Right renal cortex interstitium (tissue), 3 donors: Measurements from ENCODE around the gene GRM7. TPM values are rescaled to one million over a fixed set of nuclear protein-coding genes. Genes with fewer than 3 reads are reported as not detected.

Experiments
- DNase-seq, 3 donors: peaks; one replicate each; pipeline ENCODE4 v3.0.0-alpha.2; 2013; ENCODE audit warnings: low read depth in 3 of 3, low spot score in 2 of 3
- polyA plus RNA-seq, 3 donors: library from polyadenylated mRNA; unstranded; fragments of 120-200 nt; gene quantifications; one replicate each; pipeline ENCODE4 v1.2.1, GENCODE V29; 2013; ENCODE audit not compliant: insufficient read length in 3 of 3

Gene GRM7
- polyA plus RNA-seq, 3 donors = 1.7 to 2.9 (median 2.2) TPM

GRCh38 chr3:7209098-7209497 is 348.2 kb downstream of the GRM7 start:
- no peak for DNase-seq

- DNase-seq = no peak
Measured at GRCh38 chr3:7211740-7212139, 350.8 kb downstream of the GRM7 start.

DNA sequence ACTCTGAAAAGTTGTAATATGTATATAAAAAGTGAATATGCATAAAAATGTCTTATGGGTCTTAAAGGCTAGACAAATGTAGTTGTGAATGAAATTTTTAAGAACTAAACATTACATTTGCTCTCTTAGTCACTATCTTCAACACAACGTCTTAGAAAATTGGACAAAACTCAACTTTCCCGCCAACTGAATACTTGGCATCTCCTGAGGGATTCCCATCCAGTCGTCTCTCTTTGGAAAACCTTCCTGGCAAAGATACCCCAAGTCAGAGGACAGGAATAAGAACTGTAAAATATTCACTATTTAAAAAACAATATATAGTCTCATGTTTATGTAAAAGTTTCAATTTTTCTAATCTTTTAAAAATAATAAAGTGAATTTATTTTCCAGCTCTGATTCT is 354.8 kb downstream of the GRM7 start:
- no peak for DNase-seq

DNA sequence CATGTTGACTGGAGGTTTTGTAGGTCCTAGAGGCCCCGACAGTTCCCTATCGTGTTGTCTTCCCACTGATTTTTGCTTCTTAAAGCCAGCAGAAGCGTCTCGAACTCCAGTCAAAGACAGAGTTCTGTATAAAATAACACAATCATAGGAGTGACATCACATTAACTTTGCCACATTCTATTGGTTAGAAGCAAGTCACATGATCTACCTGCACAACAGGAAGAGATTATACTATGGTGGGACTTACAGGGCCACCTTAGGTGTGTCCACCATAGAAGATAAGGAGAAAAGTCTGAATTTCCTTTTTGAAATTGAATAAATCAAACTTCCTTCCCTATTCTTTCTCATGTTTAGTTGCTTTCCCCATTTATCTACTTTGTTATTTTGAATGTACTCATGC is 365.5 kb downstream of the GRM7 start:
- DNase-seq = no peak

GRCh38 chr3:7238565-7239295 is 377.8 kb downstream of the GRM7 start:
- no peak for DNase-seq

DNA sequence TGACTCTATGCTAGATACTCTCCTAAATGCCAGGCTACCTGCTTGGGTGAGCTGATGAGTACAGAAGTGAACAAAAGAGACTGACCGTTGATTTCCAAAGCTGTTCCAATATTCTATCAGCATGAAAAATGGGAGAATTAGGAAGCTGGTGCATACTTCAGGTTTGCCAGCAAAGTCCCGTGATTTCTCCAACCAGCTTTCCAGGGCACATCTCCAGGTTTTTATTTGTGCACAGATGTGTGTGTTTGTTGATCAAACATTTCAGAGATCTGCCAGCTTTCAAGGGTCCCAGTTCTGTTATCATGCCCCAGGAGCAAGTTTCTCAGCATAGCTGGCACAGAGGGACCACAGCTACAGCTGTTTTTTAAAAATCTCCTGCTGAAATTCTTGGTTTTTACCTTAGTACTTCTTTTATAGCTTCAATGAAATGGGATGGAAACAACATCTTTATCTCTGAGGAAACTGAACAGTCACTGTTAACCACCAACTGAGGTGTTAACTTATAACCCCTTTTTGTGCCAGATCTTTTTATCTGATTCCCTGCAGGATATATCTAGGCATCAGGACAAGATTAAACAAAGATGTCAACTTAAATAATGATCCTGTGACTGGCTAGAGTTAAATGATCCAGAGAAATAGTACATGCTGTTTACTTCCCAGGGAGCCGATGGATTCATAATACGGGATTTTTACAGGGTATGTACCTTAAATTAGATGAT is 380.8 kb downstream of the GRM7 start:
- no peak for DNase-seq

- no peak for DNase-seq
Measured at GRCh38 chr3:7242303-7242635, 381.4 kb downstream of the GRM7 start.

- DNase-seq = no peak
Measured at GRCh38 chr3:7249493-7250076, 388.7 kb downstream of the GRM7 start.

GRCh38 chr3:7254251-7254650 is 393.3 kb downstream of the GRM7 start:
- no peak for DNase-seq

GRCh38 chr3:7260975-7261374 is 400.1 kb downstream of the GRM7 start:
- DNase-seq = no peak

DNA sequence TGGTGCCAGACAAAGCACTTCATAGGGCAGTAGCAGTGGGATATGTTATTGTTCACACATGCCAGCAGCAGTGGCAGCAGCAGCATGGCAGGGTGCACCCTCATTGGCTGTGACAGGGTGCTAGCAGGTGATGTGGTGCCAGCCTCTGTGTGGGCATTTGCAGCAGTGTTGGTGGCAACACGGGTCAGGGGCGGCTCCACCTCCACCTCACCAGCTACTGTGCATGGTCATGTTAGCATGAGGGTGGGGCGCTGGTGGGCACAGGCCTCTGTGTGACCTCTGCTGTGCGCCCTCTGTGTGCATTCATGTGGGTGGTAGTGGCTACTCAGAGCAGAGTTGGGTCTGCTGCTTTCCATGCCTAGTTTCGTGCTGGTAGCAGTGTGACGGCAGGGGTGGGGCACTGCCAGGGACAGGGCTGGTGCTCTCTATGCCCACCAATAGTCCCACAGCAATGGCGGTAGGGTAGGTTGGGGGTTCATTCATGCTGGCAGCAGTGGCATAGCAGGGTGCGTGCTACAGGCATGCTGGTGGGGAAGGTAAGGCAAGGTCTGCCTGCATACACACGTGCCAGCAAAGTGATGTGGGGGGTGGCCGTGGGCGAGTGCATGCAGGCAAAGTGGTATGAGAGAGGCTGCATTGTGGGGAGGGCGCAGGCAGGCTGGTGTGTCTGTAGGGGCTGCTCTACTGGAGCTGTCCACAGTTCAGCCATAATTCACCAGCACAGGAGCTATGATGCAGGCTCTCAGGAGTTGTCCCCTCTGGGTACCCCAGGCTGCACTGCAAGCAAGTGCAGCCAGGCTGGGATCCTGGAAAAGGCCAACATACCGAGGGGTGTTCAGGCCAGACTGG is 402.7 kb downstream of the GRM7 start:
- no peak for DNase-seq

- no peak for DNase-seq
Measured at GRCh38 chr3:7264196-7264526, 403.2 kb downstream of the GRM7 start.

DNA sequence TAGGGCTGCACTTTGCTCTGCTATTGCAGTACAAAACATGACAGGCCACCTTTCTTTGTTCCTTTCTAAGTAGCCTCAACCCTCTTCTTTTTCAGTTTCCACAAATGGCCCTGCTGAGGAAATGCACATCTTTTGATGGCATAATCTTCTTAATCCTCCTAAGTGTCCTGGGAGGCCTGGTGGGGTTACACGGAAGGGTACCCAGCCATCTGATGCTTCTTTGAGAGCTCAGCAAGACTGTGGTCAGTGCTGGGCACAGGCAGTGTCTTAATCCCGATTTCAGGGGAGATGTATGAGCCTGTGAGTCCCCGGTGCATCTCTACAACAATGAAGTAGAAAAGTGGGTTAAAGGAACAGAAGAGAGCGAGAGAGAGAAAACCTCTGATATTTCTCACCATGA is 404.8 kb downstream of the GRM7 start:
- no peak for DNase-seq

- DNase-seq = no peak
Measured at GRCh38 chr3:7266551-7266950, 405.6 kb downstream of the GRM7 start.

GRCh38 chr3:7270731-7271130 is 409.8 kb downstream of the GRM7 start:
- no peak for DNase-seq

GRCh38 chr3:7271631-7272030 is 410.7 kb downstream of the GRM7 start:
- no peak for DNase-seq

GRCh38 chr3:7272203-7272602 is 411.3 kb downstream of the GRM7 start:
- DNase-seq = no peak

DNA sequence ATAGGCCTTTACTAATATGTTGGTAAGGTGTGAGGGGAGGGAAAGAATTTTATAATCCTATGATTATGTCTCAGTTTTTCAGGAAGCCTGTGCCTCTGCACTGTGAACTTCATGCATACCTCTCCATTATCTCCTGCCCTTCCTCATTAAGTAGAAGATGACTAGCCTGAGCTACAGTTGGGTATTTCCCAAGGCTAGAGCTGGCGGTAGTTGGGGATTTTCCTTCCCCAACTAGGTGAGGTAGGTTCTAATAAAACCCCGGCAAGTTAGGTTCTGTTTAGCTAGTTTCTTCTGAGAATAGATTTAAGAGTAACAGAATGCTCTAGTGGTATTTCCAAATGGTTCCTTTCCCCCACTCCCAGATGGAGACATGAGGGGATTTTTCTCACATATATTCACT is 414.5 kb downstream of the GRM7 start:
- DNase-seq = no peak

DNA sequence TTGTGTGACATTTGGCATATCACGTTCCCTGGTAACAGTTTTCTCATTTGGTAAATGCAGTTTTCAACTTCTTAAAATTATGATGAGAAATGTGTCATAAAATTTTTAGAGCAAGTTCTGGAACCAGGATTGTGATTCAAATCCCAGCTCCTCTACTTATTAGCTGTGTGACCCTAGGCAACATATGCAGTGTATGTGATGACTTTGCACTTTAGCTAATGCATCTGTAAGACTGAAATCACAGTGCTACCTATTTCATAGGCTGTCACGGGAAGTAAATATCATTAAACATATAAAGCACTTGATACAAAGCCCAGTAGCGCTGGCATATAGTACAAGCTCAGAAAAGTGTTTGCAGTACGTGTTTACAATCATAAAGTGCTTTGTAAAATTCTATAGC is 419.4 kb downstream of the GRM7 start:
- DNase-seq = no peak

- no peak for DNase-seq
Measured at GRCh38 chr3:7282988-7283387, 422.1 kb downstream of the GRM7 start.

DNA sequence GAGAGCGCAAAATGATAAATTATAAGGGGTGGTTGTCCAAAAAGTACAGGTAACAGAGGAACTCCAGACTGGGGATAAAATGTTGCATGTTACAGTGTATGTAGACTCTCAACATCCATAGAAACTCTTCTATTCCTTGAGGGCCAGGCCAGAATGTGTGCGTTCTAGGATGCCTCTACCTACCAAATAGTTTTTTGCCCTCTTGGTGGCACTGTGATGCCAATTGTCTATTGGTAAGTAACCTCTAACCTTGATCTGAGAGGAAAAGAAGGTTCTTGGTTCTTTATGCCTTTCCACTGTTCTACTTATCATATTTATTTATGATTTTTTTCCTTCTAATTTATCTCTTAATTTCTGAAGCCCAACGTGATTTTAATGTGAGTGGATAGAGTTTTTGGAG is 424.6 kb downstream of the GRM7 start:
- DNase-seq = no peak
